WI38 (cell line): ENCODE results near the gene ZNG1B.
"Not testable (repeated sequence)": the region's sequence is repeated elsewhere in the genome, so short reads cannot be mapped to it uniquely, and the experiment has no call there.

ENCODE experiments used
- H3K4me3 ChIP-seq: 2 replicates; pipeline ENCODE4 v1.5.1; 2011; ENCODE audit warnings: low read depth, mild to moderate bottlenecking, control low read depth, low read length

The ZNG1B gene

DNA sequence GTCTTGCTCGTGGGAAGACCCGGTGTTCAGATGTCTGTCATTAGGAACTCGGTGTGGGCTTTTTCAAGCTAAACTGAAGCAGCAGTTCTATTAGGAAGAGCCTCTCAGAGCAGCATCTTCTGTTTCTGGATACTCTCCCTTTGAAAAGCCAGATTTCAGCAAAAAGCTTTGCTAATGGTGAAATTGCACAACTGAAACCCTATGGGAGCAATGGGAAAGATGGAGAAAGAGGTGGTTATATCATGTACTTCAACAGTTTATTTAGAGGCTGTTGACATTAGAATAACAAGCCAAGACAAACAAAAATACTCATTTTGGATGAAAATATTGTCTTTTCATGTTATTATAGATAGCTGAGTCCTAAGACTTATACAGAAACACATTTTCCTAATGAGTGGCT, 91.4 kb downstream of the ZNG1B start:
- H3K4me3 ChIP-seq: not testable (repeated sequence)

DNA sequence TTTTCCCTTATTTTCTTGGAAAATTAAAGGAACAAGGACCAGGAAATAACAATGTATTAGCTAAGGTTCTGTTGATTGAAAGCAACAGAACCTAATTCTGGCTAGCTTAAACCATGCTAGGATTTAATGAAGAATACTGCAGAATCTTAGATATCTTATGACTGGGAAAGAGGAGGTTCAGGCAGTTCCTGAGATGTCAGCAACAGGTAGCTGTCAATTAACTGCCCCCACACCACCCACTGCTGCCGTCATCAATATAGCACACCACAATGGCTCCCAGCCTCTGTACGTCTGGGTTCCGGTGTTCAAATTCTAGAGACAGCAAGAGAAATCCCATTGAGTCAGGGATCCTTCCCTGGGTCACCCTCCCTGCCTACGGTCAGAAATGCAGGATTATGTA, 95.5 kb downstream of the ZNG1B start:
- not testable (repeated sequence) for H3K4me3 ChIP-seq

DNA sequence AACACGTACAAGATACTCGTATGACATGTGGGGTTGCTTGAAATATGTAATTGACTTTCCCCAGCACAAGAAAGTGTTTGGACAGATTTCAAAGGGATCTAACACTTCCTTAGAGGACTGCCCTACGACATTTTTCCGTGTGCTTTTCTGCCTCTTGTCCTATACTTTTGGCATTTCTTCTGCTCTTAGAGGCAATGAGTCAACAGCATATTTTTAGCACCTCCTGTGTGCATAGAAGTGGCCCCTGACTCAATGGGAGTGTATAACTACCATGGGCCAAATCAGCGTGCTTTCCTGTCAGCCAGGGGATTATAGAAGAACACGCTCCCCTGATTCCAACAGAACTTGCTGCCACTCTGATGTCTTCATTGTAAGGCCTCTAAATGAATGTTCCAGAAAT, 99.1 kb downstream of the ZNG1B start:
- H3K4me3 ChIP-seq: not testable (repeated sequence)

DNA sequence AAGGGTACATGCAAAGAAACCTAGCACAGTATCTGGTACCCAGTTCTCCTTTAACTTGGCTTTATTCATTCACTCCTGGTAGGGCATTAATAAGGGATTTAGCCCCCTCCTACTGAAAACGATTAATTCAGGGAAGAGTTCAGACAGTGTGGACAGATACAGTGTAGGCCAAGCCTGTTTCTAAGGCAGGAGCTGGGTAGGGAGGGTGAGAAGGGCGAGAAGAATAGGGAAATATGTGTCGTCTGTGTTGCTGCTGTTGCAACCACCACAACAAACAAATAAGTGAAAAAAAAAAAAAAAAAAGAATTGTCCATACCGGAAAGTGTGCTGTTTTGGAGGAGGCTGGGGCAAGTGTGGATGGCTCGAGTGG, 103.3 kb downstream of the ZNG1B start:
- H3K4me3 ChIP-seq: peak overlapping the region; percentile 64

DNA sequence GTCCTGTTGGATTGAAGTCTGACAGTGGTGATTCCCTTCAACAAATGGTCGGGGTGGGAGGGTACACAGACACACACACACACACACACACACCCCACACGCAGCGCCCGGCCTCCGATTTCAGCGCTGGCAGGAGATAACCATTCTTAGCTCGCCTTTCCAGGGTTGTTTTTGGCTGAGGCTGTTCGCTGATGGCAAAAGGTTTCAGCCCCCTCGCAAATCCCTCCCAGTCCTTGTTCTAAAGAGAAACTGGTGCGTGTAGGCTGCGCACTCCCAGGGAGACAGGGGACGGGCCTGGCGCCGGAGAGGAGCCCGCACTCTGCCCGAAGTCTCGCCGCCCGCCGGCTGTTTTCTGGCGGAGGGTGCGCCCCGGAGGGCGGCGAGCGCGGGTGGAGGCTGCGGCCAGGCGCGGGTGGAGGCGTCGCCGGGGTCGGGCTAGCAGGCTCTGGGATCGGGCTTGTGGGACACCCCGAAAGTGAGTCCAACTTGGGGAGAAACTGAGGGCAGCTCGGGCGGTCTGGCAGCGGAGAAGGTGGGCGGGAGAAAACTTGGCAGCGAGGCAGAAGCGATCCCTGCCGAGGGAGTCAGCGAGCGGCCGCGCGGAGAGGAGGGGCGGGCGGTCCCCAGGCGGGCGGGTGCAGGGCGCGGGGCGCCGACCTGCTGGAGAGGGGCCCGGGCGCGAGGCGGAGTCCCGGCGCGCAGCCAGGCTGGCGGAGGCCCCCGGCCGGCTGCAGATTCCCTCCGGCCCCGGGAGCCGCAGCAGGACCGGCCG, 103.9 kb downstream of the ZNG1B start:
- H3K4me3 ChIP-seq: peak overlapping the region; percentile 64

DNA sequence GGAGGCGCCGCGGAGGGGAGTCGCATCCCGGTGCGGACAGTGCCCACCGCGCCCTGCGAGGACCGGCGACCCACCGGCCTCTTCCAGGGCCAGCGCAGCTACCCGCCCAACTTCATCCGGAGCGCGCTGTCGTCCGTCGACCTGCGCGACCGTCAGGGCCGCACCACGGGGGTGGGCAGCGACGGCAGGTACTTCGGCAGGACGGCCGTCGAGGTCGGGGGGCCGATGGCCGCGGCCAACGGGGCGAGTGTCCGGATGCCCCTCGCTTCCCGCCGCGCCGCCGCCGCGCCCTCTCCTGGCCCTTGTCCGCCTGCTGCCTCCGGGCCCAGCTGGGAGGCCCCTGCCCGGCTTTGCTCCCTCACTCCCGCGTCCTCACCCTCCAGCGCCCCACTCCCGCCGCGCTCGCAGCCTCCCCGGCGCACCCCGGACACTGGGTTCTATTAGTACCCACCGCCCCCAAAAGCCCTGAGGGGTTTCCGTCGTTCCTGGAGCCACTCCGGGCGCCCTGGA, 104.5 kb downstream of the ZNG1B start:
- peak overlapping the region; percentile 64 for H3K4me3 ChIP-seq

- peak overlapping the region; percentile 64 for H3K4me3 ChIP-seq
Observed at GRCh38 chr2:113542529-113542928, 105.0 kb downstream of the ZNG1B start.
